Panc1 (cell line): ENCODE results near the gene AKT1S1.

Source experiments
- POLR2AphosphoS5 ChIP-seq: IDR thresholded peaks from 2 replicates; pipeline ENCODE4 v1.6.1; 2012; ENCODE audit warnings: mild to moderate bottlenecking, low read depth, low read length, moderate library complexity
- SIN3A ChIP-seq: IDR thresholded peaks from 2 replicates; pipeline ENCODE4 v1.6.1; 2012; ENCODE audit warnings: low read depth, mild to moderate bottlenecking, low read length, moderate library complexity, borderline replicate concordance; ENCODE audit not compliant: insufficient read depth
- TCF7L2 ChIP-seq: IDR thresholded peaks from 2 replicates; pipeline ENCODE4 v1.6.1; 2011; ENCODE audit warnings: mild to moderate bottlenecking, low read depth, low read length, inconsistent platforms
- TF ChIP-seq, protein P1 (sequence below): fragments of 450-650 bp; IDR thresholded peaks from 2 replicates; pipeline ENCODE4 v1.5.1; 2017; ENCODE audit warnings: mild to moderate bottlenecking
- TF ChIP-seq, protein P2 (sequence below), 2 experiments: IDR thresholded peaks; 2 replicates each; pipeline ENCODE4 v1.6.1; 2011 to 2012; ENCODE audit warnings: low read depth in 2 of 2, control low read depth in 1 of 2, low read length in 1 of 2, mild to moderate bottlenecking in 1 of 2, moderate library complexity in 1 of 2; ENCODE audit not compliant: insufficient read depth in 1 of 2

DNA sequence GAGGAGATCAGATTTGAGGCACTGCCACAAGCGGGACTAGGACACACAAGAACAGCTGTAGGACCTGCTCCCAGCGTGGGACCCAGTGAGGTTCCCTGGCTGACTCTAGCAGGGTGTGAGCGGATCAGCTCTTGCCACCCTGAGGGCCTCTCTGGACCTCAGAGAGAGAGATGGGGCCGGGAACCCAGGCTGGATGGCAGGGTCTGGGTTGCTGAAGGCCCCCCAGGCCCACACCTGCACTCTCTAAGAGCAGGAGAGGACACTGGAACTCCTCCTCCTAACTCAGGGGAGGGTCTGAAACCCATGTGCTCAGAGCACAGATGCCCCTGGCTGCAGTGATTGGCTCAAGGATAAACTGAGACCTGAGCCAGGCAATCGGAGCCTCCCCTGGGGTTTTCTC is 33.0 kb upstream of the AKT1S1 start:
- TF ChIP-seq, protein P1, sequence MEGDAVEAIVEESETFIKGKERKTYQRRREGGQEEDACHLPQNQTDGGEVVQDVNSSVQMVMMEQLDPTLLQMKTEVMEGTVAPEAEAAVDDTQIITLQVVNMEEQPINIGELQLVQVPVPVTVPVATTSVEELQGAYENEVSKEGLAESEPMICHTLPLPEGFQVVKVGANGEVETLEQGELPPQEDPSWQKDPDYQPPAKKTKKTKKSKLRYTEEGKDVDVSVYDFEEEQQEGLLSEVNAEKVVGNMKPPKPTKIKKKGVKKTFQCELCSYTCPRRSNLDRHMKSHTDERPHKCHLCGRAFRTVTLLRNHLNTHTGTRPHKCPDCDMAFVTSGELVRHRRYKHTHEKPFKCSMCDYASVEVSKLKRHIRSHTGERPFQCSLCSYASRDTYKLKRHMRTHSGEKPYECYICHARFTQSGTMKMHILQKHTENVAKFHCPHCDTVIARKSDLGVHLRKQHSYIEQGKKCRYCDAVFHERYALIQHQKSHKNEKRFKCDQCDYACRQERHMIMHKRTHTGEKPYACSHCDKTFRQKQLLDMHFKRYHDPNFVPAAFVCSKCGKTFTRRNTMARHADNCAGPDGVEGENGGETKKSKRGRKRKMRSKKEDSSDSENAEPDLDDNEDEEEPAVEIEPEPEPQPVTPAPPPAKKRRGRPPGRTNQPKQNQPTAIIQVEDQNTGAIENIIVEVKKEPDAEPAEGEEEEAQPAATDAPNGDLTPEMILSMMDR: no peak
- TF ChIP-seq, protein P2, sequence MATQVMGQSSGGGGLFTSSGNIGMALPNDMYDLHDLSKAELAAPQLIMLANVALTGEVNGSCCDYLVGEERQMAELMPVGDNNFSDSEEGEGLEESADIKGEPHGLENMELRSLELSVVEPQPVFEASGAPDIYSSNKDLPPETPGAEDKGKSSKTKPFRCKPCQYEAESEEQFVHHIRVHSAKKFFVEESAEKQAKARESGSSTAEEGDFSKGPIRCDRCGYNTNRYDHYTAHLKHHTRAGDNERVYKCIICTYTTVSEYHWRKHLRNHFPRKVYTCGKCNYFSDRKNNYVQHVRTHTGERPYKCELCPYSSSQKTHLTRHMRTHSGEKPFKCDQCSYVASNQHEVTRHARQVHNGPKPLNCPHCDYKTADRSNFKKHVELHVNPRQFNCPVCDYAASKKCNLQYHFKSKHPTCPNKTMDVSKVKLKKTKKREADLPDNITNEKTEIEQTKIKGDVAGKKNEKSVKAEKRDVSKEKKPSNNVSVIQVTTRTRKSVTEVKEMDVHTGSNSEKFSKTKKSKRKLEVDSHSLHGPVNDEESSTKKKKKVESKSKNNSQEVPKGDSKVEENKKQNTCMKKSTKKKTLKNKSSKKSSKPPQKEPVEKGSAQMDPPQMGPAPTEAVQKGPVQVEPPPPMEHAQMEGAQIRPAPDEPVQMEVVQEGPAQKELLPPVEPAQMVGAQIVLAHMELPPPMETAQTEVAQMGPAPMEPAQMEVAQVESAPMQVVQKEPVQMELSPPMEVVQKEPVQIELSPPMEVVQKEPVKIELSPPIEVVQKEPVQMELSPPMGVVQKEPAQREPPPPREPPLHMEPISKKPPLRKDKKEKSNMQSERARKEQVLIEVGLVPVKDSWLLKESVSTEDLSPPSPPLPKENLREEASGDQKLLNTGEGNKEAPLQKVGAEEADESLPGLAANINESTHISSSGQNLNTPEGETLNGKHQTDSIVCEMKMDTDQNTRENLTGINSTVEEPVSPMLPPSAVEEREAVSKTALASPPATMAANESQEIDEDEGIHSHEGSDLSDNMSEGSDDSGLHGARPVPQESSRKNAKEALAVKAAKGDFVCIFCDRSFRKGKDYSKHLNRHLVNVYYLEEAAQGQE (IDR thresholded peaks at IDR 0.05; ENCODE audit: insufficient read depth in 1 of 2, low read depth in 2 of 2, low read length in 1 of 2): no peak
- no peak for TF ChIP-seq SIN3A
- TF ChIP-seq POLR2AphosphoS5: no peak
- no peak for TF ChIP-seq TCF7L2
